HCT116 (cell line): ENCODE data around the gene CELA2A. TPM values are rescaled to one million over a fixed set of nuclear protein-coding genes. Genes with fewer than 3 reads are reported as not detected.
"Not testable (repeated sequence)": the region's sequence is repeated elsewhere in the genome, so short reads cannot be mapped to it uniquely, and the experiment has no call there.

ENCODE experiments used
- ATAC-seq: fragments of 200-7000 bp; cut with Tn5 transposase; 2 replicates; pipeline ENCODE4 v1.9.1; 2020; ENCODE audit warnings: mild to moderate bottlenecking, moderate library complexity
- BruUV-seq: library from RNA; stranded (reverse); fragments of 400-500 nt; replicated peaks from 2 replicates; lab custom pipeline; 2021; lab: Mats Ljungman, UMichigan
- CTCF ChIA-PET: fragments of 300-600 bp; sonication (Branson Sonifier 250); formaldehyde crosslinking; loops from one replicate; lab custom pipeline; 2021; ENCODE audit warnings: antibody characterized with exemption; lab: Charles Lee
- POLR2A ChIA-PET: fragments of 300-600, 350-600 bp; sonication (Branson Sonifier 250); formaldehyde crosslinking; loops from one replicate; lab custom pipeline; 2021; ENCODE audit warnings: antibody characterized with exemption; lab: Charles Lee
- RAD21 ChIA-PET, 2 experiments: fragments of 300-600 bp; sonication (Branson Sonifier 250); formaldehyde crosslinking; loops; one replicate each; lab custom pipeline; 2023; ENCODE audit warnings: low total read pairs in 2 of 2; ENCODE audit not compliant: uncharacterized antibody in 2 of 2, unreplicated experiment in 2 of 2, low non-redundant PET in 1 of 2; lab: Charles Lee
- DNase-seq: peaks from one replicate; pipeline ENCODE4 v3.0.0-alpha.2; 2010; ENCODE audit warnings: low read depth, low spot score
- H2AFZ ChIP-seq: fragments of 200-600 bp; shearing (Covaris generic), sonication (generic); 2 replicates; pipeline ENCODE4 v1.6.1; 2017; ENCODE audit warnings: low read depth, mixed run types, mixed read lengths, antibody characterized with exemption, low read length; ENCODE audit not compliant: poor library complexity, severe bottlenecking
- H3K27ac ChIP-seq: 2 replicates; pipeline ENCODE4 v1.5.1; 2012; ENCODE audit warnings: low read depth, low read length
- H3K27me3 ChIP-seq: fragments of 200-600 bp; sonication (generic); 2 replicates; pipeline ENCODE4 v1.6.1; 2016; ENCODE audit warnings: mixed run types, low read length, mixed read lengths; ENCODE audit not compliant: insufficient read depth
- H3K36me3 ChIP-seq, 2 experiments: fragments of 200-500 bp in 1 of 2; fragments of 200-600 bp in 1 of 2; sonication (Bioruptor generic) in 1 of 2; sonication (generic) in 1 of 2; 2 replicates each; pipeline versions ENCODE4 v1.5.1 to v1.6.1; 2014 to 2016; ENCODE audit warnings: low read length in 2 of 2, inconsistent platforms in 1 of 2, mixed read lengths in 1 of 2, mixed run types in 1 of 2; ENCODE audit not compliant: insufficient read depth in 2 of 2, control insufficient read depth in 1 of 2
- H3K4me1 ChIP-seq, 2 experiments: fragments of 200-600 bp in 1 of 2; sonication (generic) in 1 of 2; 2 replicates each; pipeline versions ENCODE4 v1.5.1 to v1.6.1; 2012 to 2017; ENCODE audit warnings: low read length in 2 of 2, inconsistent platforms in 1 of 2, mild to moderate bottlenecking in 1 of 2, mixed read lengths in 1 of 2, mixed run types in 1 of 2, moderate library complexity in 1 of 2; ENCODE audit not compliant: insufficient read depth in 2 of 2, control insufficient read depth in 1 of 2
- H3K4me2 ChIP-seq: fragments of 200-600 bp; sonication (generic); 2 replicates; pipeline ENCODE4 v1.6.1; 2017; ENCODE audit warnings: mixed run types, low read length, mixed read lengths
- H3K4me3 ChIP-seq, 2 experiments: fragments of 200-600 bp in 1 of 2; sonication (generic) in 1 of 2; replicated peaks in 1 of 2; 2 replicates each; pipeline ENCODE4 v1.5.1; 2011 to 2016; ENCODE audit warnings: low read length in 2 of 2, control low read depth in 1 of 2, low read depth in 1 of 2, mild to moderate bottlenecking in 1 of 2, mixed read lengths in 1 of 2, mixed run types in 1 of 2
- H3K79me2 ChIP-seq: fragments of 200-600 bp; sonication (generic); 2 replicates; pipeline ENCODE4 v1.6.1; 2017; ENCODE audit warnings: mild to moderate bottlenecking, mixed run types, low read length, moderate library complexity, mixed read lengths; ENCODE audit not compliant: insufficient read depth
- H3K9ac ChIP-seq: fragments of 200-600 bp; sonication (generic); 2 replicates; pipeline ENCODE4 v1.6.1; 2016; ENCODE audit warnings: low read length, mixed read lengths
- H3K9me2 ChIP-seq: fragments of 200-600 bp; sonication (generic), shearing (Covaris generic); 2 replicates; pipeline ENCODE4 v1.6.1; 2017; ENCODE audit warnings: mixed run types, mild to moderate bottlenecking, moderate library complexity; ENCODE audit not compliant: insufficient read depth
- H3K9me3 ChIP-seq, 2 experiments: fragments of 200-500 bp in 1 of 2; fragments of 200-600 bp in 1 of 2; sonication (Bioruptor generic) in 1 of 2; sonication (generic) in 1 of 2; 2 replicates each; pipeline ENCODE4 v1.6.1; 2014 to 2017; ENCODE audit warnings: low read length in 2 of 2, mixed read lengths in 2 of 2, inconsistent platforms in 1 of 2, low read depth in 1 of 2, mild to moderate bottlenecking in 1 of 2, mixed run types in 1 of 2, moderate library complexity in 1 of 2; ENCODE audit not compliant: control insufficient read depth in 1 of 2, insufficient read depth in 1 of 2
- H4K20me1 ChIP-seq: fragments of 200-600 bp; sonication (generic), shearing (Covaris generic); 2 replicates; pipeline ENCODE4 v1.6.1; 2017; ENCODE audit warnings: mixed run types, mild to moderate bottlenecking, moderate library complexity; ENCODE audit not compliant: insufficient read depth
- ELF1 ChIP-seq: IDR thresholded peaks from 2 replicates; pipeline ENCODE4 v1.6.1; 2012; ENCODE audit warnings: low read depth, borderline replicate concordance
- EZH2phosphoT487 ChIP-seq: fragments of 200-600 bp; IDR thresholded peaks from 2 replicates; pipeline ENCODE4 v1.6.1; 2018; ENCODE audit warnings: antibody characterized with exemption, borderline replicate concordance
- SIN3A ChIP-seq: IDR thresholded peaks from 2 replicates; pipeline ENCODE4 v1.6.1; 2012; ENCODE audit warnings: low read depth
- YY1 ChIP-seq: IDR thresholded peaks from 2 replicates; pipeline ENCODE4 v1.6.1; 2011; ENCODE audit warnings: low read length, low read depth, moderate library complexity, mild to moderate bottlenecking; ENCODE audit not compliant: insufficient replicate concordance; ENCODE audit errors: extremely low read depth
- ZNF274 ChIP-seq: fragments of 200-500 bp; sonication (Bioruptor generic); IDR thresholded peaks from 2 replicates; pipeline ENCODE4 v1.6.1; 2014; ENCODE audit warnings: mild to moderate bottlenecking, low read depth, low read length, inconsistent platforms
- intact Hi-C: fragments of 100-400 bp; cut with micrococcal nuclease; formaldehyde crosslinking; loops from 2 replicates; pipeline ENCODE4 v1.10.0; 2022
- total RNA-seq: library from RNA; stranded (reverse); gene quantifications from one replicate; pipeline ENCODE4 v1.2.1, GENCODE V29; 2021; ENCODE audit not compliant: unreplicated experiment

Gene CELA2A
- total RNA-seq, 1 experiment from 2014 or later = 1.6 TPM

- H3K4me2 ChIP-seq, CTCF ChIA-PET, H3K9me2 ChIP-seq, intact Hi-C loops, H3K4me1 ChIP-seq, H3K79me2 ChIP-seq, ATAC-seq, H3K36me3 ChIP-seq, RAD21 ChIA-PET, BruUV-seq, DNase-seq, POLR2A ChIA-PET, H3K27ac ChIP-seq, H3K9me3 ChIP-seq, H3K4me3 ChIP-seq, H3K9ac ChIP-seq, H2AFZ ChIP-seq, H3K27me3 ChIP-seq, H4K20me1 ChIP-seq: not testable (repeated sequence)
These were observed 34.5 kb downstream of the CELA2A start for GRCh38 chr1:15491010-15491409.

- TF ChIP-seq EZH2phosphoT487 = no peak
- no peak for TF ChIP-seq SIN3A
- no peak for TF ChIP-seq ELF1
- no peak for TF ChIP-seq ZNF274
- no peak for TF ChIP-seq YY1
- Histone ChIP-seq H3K9me3 (no peaks in the 10 kb centered on the region), H3K4me3 (no peak overlapping the region), H4K20me1 (no peaks in the 10 kb centered on the region), H3K36me3 (no peaks in the 10 kb centered on the region), H3K9ac (no peak overlapping the region), H2AFZ (no peak overlapping the region), H3K27me3 (no peaks in the 10 kb centered on the region), H3K4me1 (no peaks in the 10 kb centered on the region), H3K9me2 (no peaks in the 10 kb centered on the region), H3K79me2 (no peaks in the 10 kb centered on the region), H3K4me2 (no peak overlapping the region), H3K27ac (no peak overlapping the region)
- ATAC-seq (no peak), DNase-seq (no peak)
- ChIA-PET CTCF (no interaction called here), RAD21 (no interaction called here), POLR2A (no interaction called here)
- intact Hi-C loops = no loop called here
- no TSS peak for BruUV-seq
These were observed 36.1 kb downstream of the CELA2A start for GRCh38 chr1:15492596-15492995.
